Keratinocyte (primary cell): ENCODE data around the gene MRPL32.

Experiments used
- CTCF ChIP-seq, 3 experiments: IDR thresholded peaks in 1 of 3; conservative IDR thresholded peaks in 1 of 3; optimal IDR thresholded peaks in 1 of 3; 2 replicates in 2 of 3; 3 replicates in 1 of 3; pipeline versions ENCODE3 to v1.5.1; 2011; ENCODE audit warnings: low read length in 3 of 3, mild to moderate bottlenecking in 3 of 3, moderate library complexity in 2 of 3, control low read depth in 1 of 3, inconsistent platforms in 1 of 3; ENCODE audit not compliant: insufficient read depth in 2 of 3; ENCODE audit errors: extremely low read depth in 1 of 3
- EZH2 ChIP-seq: IDR thresholded peaks from one replicate; pipeline ENCODE4 v1.6.1; 2012; ENCODE audit warnings: inconsistent platforms, mild to moderate bottlenecking, low read length, moderate library complexity

- no peak for TF ChIP-seq CTCF (optimal IDR thresholded peaks at IDR 0.05 in 1 of 3, IDR thresholded peaks at IDR 0.05 in 1 of 3, conservative IDR thresholded peaks at IDR 0.05 in 1 of 3; ENCODE audit: extremely low read depth in 1 of 3, insufficient read depth in 2 of 3, low read length in 3 of 3)
- no peak for TF ChIP-seq EZH2
These were observed 18.2 kb downstream of the MRPL32 start for GRCh38 chr7:42950417-42950816.
